NCI-H510A treated with DMSO at 0.1 percent for 48 hours (cell line): ENCODE data around the gene TAL1.
"Not testable (repeated sequence)": the region's sequence is repeated elsewhere in the genome, so short reads cannot be mapped to it uniquely, and the experiment has no call there.

Source experiments
- DNase-seq: peaks from one replicate; lab custom pipeline; 2025; lab: John Stamatoyannopoulos, UW

The TAL1 gene

DNA sequence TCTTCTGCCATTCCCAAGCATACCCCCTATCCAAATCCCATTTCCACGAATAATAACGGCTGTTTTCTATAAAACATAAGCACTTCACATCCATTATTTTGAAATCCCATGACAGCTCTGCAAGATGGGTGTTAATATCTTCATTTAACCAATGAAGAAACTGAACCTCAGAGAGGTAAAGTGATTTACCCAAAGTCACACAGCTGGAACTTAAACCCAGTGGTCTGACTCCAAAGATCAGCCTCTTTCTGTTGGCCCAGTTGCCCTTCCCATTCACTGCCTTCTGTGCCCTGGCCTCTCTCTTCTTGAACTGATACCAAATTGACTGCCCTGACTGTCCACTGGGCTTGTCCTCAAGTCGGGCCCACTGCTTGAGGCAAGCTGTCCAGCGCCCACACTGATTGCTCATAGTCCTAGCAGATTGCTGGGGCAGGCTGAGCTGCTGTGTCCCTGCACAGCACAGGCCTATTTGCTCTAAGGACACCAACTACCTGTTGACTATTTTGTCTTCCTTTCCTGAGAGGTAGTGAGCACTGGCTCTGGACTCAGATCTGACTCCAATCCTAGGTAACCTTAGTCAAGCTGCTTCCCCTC is 19.3 kb downstream of the TAL1 start:
- DNase-seq = no peak

DNA sequence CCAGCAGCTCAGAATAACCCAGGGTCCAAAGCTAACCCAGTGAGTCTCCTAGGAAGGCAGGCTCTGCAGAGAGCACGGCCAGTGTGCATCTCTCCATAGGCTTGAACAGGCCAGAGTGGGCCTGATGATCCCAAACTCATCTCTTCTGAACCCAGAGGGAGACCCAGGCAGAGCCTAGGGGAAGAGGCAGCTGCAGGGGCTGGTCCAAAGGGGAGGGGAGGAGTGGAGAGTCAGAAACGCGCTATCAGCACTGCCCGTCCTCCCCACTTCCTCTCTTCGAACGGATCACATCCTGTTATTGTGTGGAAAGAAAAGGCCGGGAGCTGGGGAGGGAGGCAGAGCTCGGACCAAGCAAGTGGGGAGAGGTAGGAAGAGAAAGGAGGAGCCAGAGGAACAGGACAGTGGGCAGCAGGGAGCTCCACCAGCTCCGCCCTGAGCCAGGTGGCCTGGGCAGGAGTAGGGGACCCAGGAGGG is 20.2 kb downstream of the TAL1 start:
- no peak for DNase-seq

DNA sequence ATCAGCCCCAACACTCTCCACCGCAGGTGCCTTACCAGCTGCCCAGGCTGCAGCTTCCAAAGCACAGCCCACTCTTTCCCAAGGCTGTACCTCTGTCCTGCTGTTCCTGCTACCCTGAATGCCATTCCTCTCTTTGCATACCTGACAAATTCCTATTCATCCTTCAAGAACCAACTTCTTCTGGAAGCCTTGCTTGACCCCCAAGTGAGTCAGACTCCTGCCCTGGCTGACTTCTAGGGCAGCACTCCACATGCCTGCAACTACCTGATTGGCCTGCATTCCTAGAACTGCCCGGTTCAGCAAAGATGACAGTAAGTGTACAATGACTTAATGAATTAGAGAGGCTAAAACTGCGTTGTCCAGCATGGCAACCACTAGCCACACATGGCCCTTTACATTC is 21.4 kb downstream of the TAL1 start:
- no peak for DNase-seq

DNA sequence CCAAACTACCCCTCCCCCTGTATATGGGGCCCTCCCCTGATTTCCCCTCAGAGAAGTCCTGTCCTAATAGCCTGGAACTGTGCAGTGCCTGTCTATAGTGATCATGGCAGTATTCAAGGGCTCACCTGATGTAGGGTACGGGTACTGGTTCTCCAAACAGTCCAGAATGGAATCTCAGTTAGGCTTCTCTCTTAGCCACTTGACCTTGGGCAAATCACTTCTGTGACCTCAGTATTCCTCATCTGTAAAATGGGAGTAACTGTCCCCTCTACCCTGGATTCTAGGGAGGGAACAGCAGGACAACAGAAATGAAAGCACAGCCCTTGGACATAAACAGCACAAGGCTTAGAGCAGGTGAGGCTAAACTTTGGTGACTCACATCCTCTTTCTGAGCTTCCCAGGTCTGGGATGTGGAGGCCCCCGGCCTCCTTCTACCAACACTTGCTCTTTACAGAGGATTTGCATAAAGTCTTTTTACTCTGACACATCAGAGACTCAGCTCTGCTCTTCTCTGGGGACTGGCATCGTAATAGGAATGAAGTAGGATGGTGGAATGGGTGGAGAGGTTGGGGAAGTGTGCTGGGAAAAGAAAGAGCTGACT is 22.2 kb downstream of the TAL1 start:
- no peak for DNase-seq

DNA sequence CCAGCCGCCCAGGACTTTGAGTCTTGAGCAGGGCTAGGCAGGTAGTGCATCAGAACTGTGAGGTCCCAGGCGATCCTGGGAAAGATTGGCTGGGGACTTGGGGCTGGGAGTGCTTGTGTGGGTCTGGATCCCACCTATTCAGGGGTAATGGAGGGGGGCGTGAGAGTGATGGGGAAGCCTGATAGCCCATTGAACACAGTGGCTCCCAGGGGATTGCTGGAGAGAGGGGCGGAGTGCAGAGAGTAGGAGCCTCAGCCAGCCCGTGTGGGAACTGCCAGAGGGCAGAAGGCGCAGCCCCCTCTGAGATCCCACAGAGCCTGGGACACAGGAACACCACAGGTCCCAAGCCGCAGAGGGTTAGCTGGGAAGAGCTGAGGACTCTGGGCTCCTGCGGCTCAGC is 22.9 kb downstream of the TAL1 start:
- no peak for DNase-seq

DNA sequence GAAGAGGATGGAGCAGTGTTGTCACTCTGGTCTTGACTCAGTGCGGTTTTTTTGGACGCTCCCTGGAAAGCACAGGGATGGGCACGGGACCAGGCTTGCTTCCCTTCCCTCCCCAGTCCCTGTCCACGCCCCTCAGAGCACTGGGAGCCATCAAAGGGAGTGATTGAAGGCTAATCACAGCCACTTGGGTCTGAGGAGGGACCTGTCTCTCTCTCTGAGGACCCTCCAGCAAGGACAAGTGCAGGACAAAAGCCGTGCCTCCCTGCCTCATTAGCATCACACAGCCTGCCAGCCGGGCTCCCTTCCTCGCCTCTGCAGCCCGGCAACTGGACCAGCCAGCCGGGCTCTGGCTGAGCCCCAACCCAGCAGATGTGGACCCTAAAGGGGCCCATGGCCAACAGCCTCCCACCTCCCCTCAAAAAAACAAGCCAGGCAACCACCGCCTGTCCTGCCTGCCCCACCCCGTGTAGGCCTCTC is 23.6 kb downstream of the TAL1 start:
- no peak for DNase-seq

DNA sequence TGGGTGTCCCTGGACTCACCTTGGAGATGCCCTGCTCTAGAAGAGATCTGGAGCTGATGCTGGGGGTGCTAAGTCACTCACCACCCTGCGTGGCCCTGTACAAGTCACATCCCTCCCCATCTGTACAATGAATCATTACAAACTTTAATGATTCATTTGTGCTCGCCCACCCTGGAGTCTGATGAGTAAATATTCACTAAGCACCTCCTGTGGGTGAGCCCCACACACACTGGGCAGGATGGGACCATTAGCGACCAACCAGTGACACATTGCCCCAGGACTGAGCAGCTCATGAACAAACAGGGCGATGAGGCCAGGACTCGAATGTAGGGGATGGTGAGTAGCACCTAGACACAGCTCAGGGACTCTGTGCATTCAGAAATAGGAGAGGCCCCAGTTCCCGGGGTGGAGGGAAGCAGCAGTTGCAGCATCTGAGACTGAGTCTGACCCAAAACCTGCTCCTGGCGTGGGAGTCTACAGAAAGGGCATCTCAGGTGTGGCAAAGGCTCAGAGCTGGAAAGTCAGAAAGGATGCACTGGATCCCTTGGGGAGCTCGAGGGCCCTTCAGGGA is 24.1 kb downstream of the TAL1 start:
- DNase-seq = no peak

DNA sequence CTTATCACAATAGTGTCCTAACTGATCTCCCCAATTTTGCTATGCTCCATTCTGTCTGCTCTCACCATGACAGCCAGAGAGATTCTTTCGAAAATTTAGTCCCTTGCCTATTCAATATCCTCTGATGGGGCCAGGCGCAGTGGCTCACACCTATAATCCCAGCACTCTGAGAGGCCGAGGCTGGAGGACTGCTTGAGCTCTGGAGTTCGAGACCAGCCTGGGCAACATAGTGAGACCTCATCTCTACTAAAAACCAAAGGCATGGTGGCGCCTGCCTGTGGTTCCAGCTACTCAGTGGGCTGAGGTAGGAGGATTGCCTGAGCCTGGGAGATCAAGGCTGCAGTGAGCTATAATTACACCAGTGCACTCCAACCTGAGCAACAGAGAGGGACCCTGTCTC is 26.1 kb downstream of the TAL1 start:
- no peak for DNase-seq

DNA sequence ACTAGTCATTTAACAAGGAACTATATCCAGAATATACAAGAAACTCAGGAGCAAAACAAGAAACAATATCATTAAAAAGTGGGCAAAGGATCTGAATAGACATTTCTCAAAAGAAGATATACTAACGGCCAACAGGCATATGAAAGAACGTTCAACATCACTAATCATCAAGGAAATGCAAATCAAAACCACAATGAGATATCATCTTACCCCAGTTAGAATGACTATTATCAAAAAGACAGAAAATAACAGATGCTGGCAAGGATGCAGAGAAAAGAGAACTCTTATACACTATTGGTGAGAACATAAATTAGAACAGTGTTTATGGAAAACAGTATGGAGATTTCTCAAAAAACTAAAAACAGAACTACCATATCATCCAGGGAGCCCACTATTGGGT is 28.5 kb downstream of the TAL1 start:
- not testable (repeated sequence) for DNase-seq

DNA sequence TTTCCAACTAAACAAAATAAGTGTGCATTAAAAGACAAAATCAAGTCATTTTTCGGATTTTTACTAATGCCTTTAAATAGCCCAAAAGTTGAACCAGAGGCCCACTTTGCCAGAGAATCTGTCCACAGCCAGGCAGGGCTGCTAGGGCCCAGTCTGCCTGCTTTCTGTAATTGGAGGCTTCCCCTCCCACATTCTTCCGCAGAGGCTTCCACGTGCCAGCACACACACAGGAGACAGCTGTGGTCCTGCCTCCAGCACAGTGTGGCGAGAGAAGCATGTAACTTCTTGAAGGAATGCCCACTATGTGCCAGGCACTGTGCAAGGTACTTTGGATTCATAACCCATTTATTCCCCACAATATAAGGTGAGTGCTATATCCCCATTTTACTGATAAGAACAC is 30.8 kb downstream of the TAL1 start:
- no peak for DNase-seq

DNA sequence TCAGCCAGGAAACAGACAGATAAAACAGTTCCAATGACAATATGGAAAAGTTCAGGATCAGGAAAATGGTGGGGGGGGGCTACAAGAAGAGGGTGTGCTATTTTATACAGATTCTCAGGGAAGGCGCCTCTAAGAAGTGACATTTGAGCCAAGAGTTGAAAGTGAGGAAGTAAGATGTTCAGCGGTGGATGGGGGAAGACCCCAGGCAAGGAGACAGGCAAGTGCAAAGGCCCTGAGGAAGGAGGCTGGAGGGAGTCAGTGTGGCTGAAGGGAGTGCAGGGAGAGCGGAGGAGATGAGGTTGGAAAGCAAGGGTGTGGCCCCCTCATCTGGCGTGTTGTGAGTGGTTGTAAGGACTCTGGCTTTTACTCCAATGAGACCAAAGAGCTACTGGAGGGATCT is 33.8 kb downstream of the TAL1 start:
- no peak for DNase-seq

DNA sequence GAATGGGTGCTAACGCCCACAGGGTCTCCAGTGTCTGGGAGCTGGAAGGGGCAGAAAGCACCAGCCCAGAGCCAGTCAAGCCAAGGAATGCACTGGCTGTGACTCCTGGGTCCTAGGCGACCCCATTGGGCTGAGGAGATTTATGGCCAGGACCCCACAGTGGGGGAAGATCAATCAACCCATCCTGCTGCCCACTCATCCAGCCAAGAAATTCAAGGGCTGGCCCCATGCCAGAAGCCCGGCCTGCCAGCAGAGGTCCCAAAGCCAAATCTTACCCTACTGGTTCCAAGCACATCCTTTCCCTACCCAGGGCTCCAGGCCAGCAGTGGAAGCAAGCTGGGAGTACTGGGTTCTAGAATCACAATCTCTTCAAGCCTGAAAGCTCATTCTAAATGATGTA is 35.4 kb downstream of the TAL1 start:
- no peak for DNase-seq

DNA sequence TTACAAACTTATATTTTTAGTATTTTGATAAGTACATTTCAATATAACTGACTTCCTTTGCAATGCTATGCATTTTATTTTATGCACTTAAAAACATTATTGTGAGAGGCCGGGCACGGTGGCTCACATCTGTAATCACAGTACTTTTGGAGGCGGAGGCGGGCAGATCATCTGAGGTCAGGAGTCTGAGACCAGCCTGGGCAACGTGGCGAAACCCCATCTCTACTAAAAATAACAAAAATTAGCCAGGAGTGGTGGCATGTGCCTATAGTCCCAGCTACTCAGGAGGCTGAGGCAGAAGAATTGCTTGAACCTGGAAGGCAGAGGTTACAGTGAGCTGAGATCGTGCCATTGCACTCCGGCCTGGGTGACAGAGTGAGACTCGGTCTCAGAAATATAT is 36.0 kb downstream of the TAL1 start:
- DNase-seq = not testable (repeated sequence)

DNA sequence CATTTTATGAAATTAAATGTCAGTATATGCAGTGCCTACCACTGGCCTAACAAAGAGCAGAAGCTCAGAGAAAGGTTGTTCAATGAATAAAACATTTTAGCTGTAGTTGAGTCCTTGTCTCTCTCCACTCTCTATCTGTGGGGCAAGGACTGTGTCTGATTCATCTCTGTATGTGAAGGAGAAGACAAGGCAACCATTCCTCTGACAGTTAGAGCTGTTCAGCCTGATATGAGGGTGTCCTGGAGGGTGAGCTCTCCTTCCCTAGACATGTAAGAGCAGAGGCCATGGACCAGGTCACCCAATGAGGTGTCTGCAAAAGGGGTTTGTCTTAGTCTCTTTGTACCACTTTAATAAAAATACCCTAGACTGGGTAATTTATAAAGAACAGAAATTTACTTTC is 37.7 kb downstream of the TAL1 start:
- DNase-seq = no peak

DNA sequence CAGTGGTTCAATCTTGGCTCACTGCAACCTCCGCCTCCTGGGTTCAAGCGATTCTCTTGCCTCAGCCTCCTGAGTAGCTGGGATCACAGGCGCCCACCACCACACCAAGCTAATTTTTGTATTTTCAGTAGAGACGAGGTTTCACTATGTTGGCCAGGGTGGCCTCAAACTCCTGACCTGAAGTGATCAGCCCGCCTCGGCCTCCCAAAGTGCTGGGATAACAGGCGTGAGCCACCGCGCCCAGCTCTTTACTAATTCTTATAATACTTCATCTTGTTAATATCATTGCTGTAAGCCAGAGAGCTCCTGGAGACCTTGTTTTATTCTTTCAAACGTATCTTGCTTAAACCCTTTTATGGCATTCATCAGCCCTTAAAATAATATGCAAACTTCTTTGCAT is 38.5 kb downstream of the TAL1 start:
- DNase-seq = not testable (repeated sequence)

DNA sequence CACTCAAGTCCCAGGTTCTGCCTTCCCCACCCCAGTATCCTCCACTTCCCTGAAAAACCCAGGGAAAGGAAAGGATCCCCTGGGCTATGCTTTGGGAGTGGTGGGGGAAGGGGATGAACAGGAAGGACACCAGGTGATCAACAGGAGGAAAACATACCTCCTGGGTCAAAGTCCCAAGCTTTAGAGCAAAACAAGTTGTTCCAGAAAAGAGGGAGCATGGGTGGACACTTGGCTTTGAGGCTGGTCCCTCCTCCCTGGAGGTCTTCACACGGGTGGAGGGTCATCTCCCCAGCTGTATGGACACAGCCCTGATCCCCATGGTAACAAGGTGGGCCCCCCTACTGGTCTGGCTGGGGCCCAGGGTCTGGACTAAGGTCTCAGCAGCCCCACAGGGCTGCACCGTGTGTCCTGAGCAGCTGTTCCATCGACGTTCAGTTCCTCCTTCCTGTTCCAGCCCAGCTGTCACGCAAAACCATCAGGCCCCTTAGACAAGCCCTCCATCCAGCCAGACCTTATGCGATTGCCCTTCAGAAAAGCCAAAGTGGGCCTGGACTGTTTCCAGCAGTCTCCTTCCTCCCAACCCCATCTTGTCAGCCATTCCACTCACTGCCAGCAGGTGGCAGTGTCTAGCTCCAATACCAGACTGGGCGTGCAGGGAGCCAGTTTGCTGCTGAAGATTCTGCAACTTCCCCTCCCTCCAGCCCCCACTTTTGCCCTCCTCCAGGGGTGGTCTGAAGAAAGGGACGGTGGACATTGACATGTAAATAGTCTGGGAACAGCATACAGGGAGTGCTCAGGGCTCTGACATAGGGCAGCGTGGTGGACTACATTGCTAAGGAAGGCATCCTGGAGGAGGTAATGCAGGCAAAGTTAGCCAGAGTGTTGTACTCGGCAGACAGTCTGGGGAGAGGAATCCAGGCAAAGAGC is 39.3 kb downstream of the TAL1 start:
- DNase-seq = peak; percentile 72

DNA sequence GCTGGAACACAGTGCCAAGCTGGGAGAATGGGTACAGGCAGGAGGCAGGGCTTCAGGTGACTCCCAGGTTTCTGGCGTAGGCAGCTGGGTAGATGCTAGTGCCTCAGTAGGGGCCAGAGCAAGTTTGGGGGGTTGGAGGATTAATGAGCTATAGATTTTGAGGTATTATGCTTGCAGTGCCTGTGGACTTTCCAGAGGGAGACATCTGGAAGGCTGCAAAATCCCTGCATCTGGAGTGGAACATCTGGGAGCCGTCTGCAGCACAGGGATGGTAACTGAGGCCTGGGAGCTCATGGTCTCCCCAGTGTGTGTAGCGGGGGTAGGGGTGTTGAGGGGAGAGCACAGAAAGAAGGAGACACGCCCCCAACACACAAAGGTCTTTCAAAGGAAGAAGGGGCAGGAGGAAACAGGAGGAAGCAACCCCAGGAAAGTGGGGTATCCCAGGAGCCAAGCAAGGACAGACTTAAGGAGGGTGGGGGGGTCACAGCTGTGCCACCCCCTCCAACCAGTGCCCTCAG is 40.0 kb downstream of the TAL1 start:
- no peak for DNase-seq

DNA sequence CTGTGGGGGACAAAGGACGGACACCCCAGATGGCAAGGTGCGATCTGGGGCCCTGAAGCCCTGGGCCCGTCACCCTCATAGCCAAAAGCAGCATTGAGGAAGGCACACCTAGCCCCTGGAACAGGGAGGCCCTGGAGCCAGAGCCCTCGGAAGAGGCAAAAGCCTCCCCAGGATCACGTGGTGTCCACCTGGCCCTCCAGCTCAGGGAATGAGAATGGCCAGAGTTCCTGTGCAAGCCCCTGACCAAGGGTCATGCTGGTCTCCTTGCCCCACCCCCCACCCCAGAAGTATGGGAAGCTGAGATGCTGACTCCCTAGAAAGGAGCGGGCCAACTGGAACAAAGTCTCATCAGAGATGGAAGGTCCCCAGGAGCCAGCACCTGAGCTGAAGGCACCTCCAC is 41.2 kb downstream of the TAL1 start:
- no peak for DNase-seq

DNA sequence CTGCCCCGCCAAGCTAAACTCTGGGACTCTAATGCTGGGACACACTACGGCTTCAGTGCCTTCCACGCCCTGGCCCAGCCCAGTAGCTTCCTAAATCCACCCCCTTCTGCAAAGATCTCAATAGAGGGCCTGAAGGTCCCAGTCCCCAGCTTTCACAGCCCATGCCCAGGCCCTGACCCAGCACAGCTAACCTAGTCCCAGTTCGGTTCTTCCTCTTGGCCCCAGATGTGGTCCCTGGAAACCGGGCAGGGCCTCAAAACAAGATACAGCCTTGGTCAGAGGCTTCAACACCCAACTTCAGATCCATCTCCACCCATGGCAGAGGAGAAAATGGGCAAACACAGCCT is 41.5 kb downstream of the TAL1 start:
- DNase-seq = no peak

DNA sequence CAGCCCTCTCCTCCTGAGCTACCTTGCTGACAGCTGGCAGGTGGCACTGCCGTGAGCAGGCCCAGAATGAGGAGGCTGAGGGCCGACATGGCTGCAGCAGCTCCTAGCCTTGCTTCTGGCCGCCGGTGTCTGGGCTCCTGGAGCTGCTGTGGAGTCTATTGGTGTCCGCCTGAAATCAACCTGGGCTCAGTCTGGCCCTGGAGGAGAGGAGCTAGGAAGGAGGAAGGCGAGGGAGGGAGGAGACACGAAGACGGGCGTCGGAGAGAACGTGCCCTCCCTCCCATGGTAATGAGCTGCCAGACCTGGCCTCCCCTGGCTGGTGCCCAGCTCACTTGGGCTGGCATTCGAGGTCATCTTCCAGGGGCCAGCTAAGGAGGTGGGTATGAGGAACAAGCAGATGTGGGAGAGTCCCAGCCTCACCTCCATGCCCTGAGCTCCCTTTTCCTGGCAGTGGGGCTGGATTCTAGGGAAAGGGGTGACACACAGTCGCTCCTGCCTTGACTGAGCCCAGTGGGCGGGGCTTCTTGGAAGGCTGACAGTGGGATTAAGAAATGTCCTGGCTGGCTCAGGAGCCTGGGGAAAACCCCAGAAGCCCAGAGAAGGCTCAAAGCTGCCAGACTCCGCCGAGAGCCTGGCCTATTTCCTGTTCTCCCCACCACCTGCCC is 42.0 kb downstream of the TAL1 start, which contains the start of gene PDZK1IP1:
TSS of gene PDZK1IP1 (minus strand) at position 193 of the 665 bp plus-strand sequence. CDS start at position 89, 104 bp downstream.
- no peak for DNase-seq
